OCI-LY1 (cell line): ENCODE data around the gene ADAMTSL1.

Experiments
- EZH2 ChIP-seq: fragments of 200-600 bp; sonication (generic), shearing (Covaris generic); IDR thresholded peaks from 2 replicates; pipeline ENCODE4 v1.8.0; 2017; ENCODE audit warnings: borderline replicate concordance, mixed run types, mild to moderate bottlenecking, antibody characterized with exemption, low read length, moderate library complexity, mixed read lengths
- TF ChIP-seq, protein P1 (sequence below): fragments of 200-600 bp; sonication (generic), shearing (Covaris generic); IDR thresholded peaks from 2 replicates; pipeline ENCODE4 v1.5.1; 2017; ENCODE audit warnings: mild to moderate bottlenecking, antibody characterized with exemption, low read length, moderate library complexity, mixed read lengths

DNA sequence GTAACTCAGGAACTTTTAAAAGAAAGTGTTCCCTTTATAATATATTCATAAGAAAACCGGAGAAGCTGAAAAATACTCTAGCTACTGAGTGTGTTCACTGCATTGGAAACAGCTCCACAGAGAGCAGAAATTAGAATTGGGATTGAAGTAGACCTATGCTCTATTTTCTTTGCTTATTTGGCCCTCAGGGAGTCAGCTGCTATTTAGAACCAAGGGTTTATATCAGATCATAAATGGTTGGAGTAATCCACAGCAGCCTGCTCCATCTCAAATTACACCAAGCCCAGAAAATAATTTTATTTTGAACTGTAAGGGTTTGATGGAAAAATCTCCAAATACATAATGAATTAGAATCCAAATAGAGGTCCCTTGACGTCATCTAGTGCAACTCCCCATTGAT lies 202.6 kb downstream of the ADAMTSL1 start:
- TF ChIP-seq, protein P1, sequence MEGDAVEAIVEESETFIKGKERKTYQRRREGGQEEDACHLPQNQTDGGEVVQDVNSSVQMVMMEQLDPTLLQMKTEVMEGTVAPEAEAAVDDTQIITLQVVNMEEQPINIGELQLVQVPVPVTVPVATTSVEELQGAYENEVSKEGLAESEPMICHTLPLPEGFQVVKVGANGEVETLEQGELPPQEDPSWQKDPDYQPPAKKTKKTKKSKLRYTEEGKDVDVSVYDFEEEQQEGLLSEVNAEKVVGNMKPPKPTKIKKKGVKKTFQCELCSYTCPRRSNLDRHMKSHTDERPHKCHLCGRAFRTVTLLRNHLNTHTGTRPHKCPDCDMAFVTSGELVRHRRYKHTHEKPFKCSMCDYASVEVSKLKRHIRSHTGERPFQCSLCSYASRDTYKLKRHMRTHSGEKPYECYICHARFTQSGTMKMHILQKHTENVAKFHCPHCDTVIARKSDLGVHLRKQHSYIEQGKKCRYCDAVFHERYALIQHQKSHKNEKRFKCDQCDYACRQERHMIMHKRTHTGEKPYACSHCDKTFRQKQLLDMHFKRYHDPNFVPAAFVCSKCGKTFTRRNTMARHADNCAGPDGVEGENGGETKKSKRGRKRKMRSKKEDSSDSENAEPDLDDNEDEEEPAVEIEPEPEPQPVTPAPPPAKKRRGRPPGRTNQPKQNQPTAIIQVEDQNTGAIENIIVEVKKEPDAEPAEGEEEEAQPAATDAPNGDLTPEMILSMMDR, result no peak
- TF ChIP-seq EZH2, result no peak
